HG03432 (cell line): ENCODE results near the gene MUCL1.
"Not testable (repeated sequence)": the region's sequence is repeated elsewhere in the genome, so short reads cannot be mapped to it uniquely, and the experiment has no call there.

Experiments
- ATAC-seq: cut with Tn5 transposase; IDR thresholded peaks from one replicate; pipeline ENCODE4 v1.9.1; 2021; ENCODE audit warnings: mild to moderate bottlenecking, moderate library complexity; ENCODE audit not compliant: unreplicated experiment

MUCL1 gene, protein sequence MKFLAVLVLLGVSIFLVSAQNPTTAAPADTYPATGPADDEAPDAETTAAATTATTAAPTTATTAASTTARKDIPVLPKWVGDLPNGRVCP

DNA sequence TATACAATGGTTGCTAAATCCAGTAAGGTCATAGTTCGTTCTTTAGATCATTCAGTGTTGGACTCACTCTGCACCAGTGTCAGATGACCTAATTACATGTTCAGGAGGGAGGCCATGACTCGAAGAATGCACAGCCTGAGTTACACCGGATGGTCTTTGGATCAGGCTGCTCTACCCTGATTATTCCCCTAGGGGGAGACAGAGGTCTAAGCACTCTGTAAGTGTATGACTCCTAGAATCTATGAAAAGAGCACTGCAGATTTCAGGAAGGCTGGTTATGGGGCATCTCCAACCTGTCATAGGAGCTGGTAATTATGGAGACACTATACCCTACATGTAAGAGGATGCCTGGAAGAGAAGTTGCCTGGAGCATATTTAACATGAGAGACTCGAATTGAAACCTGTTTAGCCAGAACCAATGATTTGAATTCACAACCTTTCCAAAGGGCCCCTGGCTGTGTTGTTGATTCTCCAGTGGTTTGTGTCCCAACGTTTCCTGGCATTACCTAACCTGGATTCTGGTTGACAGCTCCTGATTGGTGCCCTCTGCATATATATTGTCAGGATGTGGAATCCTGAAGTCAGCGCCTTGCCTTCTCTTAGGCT, at the start of gene MUCL1:
MUCL1 (plus strand) TSS at position 584 of the 606 bp plus-strand sequence. CDS start 67 bp downstream, outside the sequence.
- peak; percentile 95 for ATAC-seq

DNA sequence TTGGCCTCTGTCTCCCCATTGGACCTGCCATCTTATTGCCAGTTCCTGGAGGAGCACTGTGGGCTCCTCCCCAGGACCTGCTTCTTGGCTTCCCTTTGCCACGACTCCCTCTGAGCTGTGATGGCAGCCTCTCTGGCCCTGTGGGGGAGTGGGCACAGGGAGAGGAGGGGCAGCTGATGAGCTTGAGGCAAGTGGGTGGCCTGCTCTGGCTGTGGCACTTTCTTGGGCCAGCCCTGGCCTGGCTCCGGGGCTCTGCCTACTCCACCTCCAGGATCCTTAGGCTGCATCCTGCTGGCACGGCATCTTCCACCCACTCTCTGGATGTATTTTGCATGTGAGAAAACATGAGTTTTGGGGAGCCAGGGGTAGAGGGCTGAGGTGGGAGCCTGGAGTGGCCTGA, 32.6 kb upstream of the MUCL1 start:
- no peak for ATAC-seq

DNA sequence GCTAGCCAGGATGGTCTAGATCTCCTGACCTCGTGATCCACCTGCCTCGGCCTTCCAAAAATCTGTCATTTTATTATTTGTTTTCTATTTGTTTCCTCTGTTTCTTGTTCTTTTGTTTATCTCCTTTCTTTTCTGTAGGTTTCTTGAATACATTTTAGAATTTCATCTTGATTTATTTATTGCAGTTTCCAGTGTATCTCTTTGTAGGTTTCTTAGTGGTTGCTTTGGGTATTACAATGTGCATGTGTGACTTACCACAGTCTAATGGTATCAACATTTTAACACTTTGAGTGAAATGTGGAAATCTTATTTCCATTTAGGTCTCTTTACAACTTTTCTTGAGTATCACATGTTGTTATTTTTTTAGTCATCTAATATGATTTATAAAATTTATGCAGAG, 29.9 kb upstream of the MUCL1 start:
- ATAC-seq = no peak

DNA sequence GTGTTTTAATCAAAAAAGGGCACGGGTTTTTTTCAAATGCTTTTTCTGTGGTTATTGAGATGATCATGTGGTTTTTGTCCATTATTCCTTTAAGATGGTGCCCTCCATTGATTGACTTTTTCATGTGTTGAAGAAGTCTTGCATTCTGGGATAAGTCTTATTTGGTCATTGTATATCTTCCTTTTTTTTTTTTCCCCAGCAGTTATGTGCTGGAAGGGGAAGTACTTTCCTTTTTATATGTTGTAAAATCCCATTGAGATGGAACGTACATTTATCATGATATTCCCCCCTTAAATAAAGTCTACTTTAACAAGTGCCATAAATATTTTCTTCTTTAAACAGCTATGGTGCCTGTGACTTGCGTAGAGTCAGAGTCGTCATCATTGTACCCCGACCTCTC, 24.8 kb upstream of the MUCL1 start:
- ATAC-seq = no peak

DNA sequence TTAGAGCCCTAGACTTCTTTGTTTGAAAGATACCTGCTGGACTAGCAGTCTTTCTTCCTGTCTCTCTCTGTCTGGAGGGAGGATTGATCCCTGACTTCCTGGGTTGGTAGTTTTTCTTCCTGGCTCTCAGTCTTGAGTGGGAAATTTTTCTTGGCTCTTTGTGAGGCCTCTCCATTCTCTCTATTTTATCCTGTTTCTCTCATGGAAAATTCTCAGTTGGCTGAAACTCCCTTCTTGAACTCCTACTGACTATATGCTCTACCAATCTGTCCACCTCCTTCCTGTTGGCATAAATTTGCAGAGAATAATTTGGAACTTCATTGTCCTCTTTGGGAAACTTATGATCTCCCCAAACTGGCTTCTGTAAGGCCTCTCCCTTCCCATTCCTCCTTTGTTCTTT, 24.1 kb upstream of the MUCL1 start:
- no peak for ATAC-seq

DNA sequence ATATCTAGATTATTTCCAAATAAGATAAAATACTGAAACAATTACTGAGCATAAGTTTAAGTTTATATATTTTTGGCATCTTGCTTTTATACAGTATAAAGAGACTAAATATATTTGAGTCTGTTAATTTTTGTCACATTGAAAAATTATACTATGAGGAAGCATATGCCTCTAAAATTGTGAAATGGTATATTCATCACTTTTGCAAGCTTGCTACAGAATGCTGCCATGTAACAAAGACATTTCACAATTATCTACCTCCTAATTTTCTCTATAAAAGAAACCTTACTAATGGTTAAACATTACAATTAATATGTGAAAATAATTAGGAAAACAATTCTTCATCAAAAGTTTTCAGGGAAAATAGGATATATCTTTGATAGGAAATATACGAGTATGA, 22.7 kb upstream of the MUCL1 start:
- no peak for ATAC-seq

DNA sequence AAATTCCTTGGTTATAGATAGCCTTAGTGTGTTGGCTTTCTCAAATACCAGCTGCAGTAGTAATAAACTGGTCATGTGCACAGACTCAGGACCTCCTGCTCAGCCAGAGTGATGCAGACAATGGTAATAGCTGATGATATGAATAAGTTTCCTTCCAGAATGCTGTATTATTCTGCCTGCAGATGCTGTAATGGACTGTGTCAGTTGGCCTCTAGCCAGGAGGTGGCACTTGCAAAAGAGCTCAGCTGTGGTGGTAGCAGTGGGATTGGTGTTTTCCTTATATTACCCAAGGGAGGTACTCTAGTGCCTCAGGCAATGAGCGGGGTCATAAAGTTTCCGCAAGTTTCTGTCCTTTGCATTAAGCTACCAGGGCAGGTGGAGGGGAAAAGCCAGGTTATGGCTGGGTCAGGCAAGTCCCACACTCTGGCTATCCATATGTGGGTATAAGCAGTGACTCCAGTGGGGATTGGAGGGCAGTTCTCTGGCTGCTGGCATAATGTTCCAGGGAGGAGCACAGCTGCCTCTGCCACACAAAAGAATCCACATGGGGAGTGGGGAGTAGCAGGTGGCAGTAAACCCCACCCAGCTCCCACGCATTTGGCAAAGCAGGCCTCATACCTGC, 14.0 kb upstream of the MUCL1 start:
- ATAC-seq = no peak

DNA sequence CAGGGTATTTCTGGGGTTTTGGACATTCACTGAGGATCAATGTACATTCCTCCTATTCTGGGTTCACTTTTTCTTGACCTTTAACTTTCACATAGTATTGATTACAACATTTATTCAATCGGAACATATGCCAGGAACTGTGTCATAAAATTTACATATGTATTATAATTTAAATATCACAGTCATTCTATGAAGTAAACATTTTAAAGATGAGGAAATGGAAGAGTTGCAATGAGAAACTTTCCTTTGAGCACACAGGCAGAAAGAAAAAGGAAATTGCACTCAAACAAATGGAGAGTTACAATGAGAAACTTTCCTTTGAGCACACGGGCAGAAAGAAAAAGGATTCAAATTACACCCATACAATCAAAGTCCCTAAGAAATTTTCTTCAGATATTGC, 3.1 kb downstream of the MUCL1 start:
- ATAC-seq = no peak

DNA sequence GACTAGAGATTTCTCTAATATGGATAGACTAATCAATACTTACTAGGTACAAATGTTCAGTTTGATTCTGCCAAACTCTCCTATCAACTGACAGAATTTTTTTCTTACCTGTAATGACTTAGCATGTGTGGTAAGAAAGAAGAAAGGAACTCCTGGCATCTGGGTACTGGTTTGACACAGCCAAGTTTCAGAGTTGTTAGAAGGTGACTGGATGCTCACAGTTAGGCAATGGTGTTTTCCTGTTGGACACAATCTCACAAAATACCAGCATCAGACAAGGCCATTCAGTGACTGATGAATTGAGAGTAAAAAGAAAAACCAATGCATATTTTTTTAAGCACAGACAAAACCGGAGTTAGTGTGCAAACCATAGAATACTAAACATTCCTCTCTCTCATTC, 4.2 kb downstream of the MUCL1 start:
- peak; percentile 50 for ATAC-seq

DNA sequence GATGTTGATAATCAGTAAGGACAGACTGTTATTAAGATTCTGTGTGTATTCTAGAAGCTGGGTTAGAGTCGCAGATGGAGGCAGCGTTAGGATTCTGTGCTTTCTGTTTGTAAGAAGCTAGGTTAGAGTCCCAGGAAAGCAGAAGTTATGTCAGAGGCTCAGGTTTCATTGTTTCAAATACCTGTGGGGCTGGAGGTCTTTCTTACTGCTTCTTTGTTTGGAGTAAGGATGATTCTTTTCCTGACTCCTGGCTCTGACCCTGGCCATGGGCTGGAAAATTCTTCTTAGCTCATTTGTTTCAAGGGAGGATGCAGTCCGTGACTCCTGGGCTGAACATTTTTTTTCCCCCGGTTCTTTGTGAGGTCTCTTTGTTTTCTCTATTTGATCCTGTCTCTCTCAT, 5.2 kb downstream of the MUCL1 start:
- no peak for ATAC-seq

DNA sequence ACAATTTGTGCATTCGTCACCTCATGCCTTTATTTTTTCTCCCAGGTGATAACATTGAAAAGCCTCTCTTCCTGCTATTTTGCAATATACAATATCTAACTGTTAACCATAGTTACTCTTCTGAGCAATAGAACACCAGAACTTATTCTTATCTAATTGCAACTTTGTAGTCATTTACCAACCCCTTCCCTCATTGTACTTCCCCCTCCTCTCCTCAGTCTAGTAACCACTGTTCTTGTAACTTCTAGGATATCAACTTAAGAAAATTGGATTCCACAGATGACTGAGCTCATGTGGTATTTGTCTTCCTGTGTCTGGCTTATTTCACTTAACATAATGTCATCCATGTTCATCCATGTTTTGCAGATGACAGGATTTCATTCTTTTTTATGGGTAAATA, 7.6 kb downstream of the MUCL1 start:
- no peak for ATAC-seq

DNA sequence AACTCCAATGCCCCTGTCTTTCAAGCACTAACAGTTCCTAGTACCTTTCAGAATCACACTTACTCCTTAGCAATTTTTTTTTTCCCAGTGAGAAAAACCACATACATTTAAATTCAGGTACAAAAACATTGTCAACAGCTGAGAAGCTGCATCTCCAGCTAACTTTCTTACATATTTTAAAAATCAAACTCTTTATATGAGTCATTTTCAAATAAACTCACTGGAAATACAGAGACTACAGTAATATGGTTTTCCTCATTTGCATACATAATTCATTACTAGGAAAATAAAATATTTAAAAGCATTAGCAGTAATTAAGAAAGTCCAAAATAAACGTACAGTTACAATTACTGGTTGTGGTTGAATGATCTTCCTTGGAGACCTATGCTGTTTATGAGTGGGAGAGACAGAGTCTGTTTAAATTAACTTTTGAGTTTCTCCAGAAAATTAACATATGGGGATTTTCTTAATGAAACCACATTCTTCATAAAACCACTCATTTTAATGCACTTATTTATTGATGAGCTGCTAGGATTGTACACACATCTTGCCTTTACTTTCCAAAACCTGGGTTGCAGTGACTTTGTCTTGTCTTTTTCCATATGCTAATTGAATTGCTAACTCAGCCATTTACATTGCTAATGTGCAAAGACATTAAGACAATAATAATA, 9.8 kb downstream of the MUCL1 start:
- ATAC-seq = no peak

DNA sequence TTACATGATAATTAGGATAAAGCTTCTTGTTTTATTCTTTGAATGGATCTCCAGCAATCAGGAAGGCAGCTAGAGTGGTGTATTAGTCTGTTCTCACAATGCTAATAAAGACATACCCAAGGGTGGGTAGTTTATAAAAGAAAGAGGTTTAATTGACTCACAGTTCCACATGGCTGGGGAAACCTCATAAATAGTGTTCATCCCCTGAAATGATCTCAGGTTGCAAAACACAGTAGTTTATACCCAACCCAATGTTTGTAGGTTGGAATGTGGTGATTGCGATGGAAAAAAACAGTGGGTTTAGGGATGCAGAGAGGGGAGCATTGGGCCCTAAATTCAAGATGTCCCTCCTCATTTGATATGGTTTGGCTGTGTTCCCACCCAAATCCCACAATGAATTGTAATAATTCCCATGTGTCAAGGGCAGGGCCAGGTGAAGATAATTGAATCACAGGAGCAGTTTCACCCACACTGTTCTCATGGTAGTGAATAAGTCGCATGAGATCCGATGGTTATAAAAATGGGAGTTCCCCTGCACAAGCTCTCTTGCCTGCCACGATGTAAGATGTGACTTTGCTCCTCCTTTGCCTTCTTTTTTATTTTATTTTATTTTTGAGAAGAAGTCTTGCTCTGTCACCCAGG, 11.5 kb downstream of the MUCL1 start:
- ATAC-seq = no peak

DNA sequence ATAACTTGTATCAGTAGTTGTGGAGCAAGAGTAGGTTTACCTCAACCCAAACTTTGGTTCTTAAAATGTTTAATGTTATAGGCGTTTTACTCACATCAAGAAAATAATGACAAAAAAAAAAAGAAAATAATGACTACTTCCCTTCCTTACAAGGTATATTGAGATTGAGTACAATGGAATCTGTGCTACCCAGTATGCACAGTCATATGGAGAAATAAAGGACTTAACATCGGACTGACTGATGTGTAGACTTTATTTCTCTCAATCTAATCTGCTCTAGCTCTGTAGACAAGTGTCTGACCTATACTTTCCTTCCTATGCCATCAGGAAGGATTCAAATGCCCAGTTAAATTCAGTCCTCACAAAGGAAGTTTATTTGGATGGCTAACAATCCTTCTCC, 14.4 kb downstream of the MUCL1 start:
- ATAC-seq = no peak

DNA sequence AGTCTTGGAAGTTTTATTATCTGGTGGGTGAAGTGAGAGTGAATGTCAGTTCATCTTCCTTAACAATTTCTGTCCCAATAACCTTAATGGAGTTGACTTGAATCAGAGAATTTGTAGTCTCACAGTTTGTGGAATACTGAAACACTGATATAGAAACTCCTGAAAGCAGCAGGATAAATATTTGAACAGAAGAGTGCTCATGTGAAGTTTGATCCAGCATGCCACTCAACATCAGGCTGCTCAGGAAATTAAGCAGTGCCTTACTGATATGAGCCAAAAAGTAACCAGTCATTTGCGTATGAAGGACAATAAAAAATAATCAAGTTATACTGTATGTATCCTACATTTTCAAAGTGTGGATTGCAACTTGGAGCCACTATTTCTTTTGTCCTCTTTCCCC, 15.7 kb downstream of the MUCL1 start:
- ATAC-seq = no peak

DNA sequence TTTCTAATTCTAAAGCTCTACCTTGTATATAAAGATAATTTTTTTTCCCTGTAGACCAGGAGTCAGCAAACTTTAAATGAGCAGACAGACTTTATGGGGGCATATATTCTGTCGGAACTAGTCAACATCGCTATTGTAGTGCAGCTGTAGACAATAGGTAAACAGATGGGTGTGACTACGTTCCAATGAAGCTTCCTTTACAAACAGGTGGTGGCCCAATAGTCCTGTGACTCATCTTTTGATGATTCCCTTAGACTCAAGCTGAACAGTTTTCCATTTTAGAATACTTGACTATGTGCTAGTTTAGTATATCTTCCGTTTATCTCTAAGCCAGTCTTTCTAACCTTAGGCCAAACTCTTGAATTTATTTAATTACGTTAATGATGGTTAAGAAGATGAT, 16.3 kb downstream of the MUCL1 start:
- ATAC-seq = no peak

DNA sequence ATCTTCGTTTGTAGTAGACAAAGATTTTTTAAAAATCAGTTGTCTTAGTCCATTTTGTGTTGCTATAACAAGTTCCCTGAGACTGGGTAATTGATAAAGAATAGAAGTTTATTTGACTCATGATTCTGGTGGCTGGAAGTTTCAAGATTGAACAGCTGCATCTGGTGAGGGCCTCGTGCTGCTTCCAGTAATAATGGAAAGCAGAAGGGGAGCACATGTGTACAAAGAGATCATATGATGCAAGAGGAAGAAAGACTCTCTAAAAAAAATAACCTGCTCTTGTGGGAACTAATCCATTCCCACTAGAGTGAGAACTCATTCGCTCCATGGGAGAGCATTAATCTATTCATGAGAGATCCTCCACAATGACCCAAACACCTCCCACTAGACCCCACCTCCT, 24.8 kb downstream of the MUCL1 start:
- ATAC-seq = no peak

DNA sequence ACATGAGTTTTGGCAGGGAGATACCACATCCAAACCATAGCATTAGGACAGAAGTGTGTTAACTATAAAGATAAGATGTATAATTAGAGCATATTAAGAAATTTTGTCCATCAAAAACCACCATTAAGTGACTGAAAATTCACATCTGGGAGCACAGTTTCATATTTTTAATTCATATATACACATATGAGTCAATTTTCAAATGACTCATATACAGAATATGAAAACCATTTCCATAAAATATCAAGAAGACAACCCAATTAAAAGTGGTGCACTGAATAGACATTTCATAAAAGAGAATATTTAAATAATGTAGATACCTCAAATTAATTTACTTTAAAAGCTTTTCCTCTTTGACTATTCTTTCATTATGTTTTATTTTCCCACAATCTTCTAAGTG, 25.3 kb downstream of the MUCL1 start:
- no peak for ATAC-seq

DNA sequence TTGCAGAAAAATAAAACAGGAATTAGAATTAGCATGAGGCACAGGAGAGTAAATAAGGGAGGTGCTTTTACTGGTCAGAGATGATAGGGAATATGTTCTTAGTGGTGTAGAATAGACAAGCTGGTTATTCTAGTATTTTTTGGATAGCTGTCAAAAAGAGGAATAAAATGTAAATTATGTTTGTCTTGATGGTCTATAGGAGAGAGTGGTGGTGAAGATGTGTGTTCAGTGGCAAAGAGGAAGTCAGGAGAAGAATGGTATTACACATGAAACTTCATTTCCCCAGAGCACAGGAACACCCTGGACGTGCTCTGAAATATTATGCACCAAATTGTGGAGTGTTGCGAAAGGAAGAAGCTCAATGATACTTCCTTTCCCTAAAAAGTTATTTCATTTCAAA, 27.8 kb downstream of the MUCL1 start:
- no peak for ATAC-seq

DNA sequence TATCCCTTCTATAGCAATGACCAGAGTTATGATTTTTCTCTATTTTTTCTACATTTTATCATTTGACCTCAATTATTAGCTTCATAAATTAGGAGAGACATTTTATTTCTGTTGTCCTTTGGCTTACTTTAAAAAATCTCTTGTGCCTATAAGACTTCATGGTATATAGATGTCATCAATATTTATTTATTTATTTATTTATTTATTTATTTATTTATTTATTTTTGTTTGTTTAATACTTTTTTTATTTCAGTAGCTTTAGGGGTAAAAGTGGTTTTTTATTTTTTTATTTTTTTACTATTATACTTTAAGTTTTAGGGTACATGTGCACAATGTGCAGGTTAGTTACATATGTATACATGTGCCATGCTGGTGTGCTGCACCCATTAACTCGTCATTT, 28.3 kb downstream of the MUCL1 start:
- ATAC-seq = not testable (repeated sequence)

DNA sequence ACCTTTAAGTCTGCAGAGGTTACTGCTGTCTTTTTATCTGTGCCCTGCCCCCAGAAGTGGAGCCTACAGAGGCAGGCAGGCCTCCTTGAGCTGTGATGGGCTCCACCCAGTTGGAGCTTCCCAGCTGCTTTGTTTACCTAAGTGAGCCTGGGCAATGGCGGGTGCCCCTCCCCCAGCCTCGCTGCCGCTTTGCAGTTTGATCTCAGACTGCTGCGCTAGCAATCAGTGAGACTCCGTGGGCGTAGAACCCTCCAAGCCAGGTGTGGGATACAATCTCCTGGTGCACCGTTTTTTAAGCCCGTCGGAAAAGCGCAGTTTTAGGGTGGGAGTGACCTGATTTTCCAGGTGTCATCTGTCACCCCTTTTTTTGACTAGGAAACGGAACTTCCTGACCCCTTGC, 34.1 kb downstream of the MUCL1 start:
- not testable (repeated sequence) for ATAC-seq

DNA sequence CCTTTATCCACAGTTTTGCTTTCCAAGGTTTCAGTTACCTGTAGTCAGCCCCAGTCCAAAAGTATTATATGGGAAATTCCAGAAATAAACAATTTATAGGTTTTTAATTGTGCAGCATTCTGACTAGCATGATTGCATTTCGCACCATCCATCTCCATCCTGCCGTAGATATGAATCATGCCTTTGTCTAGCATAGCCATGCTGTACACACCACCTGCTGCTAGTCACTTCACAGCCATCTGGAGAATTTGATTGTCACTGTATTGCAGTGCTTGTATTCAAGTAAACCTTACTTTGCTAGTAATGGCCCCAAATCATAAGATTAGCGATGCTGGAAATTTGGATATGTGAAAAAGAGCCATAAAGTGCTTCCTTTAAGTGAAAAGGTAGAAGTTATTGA, 36.0 kb downstream of the MUCL1 start:
- no peak for ATAC-seq
